ENCODE measurements around the gene HSD17B2. TPM values are rescaled to one million over a fixed set of nuclear protein-coding genes. Genes with fewer than 3 reads are reported as not detected.

HSD17B2 gene
- polyA plus RNA-seq (2013) = 0.08 TPM

GRCh38 chr16:82034981-82035612, at the start of gene HSD17B2:
HSD17B2 (plus strand) TSS chr16:82035253; CDS start chr16:82035425, 172 bp downstream.
- peaks cover 0 to 20% (median 6%) of the 10 kb centered on the region in 5 experiments for H3K27me3 ChIP-seq (replicated peaks in 2 of 5; ENCODE audit: control insufficient read depth in 4 of 5, insufficient read depth in 5 of 5, low read length in 4 of 5)
- H3K27ac ChIP-seq (ENCODE audit: insufficient read depth in 1 of 2, low read depth in 1 of 2, low read length in 2 of 2, poor library complexity in 1 of 2, severe bottlenecking in 2 of 2) = no peak within 1 kb of the TSS
- no peak within 1 kb of the TSS for H3K4me3 ChIP-seq (ENCODE audit: control insufficient read depth in 1 of 7, extremely low read depth in 1 of 7, insufficient read depth in 4 of 7, low read depth in 2 of 7, low read length in 6 of 7)
- 77% methylated on average over 5 of the region's 6 CpGs for WGBS (ENCODE audit: insufficient coverage)
- DNase-seq = no peak
- no peaks in the 10 kb centered on the region for H3K4me1 ChIP-seq (ENCODE audit: control extremely low read depth in 1 of 4, control insufficient read depth in 4 of 4, insufficient read depth in 4 of 4, low read length in 3 of 4)
- ChIA-PET CTCF (interaction anchor here (1.2 kb wide), 1 partner anchor 10 kb away, joined by 3 read pairs; no protein-coding TSS in a partner anchor), POLR2A (no interaction called here)
- H3K9me3 ChIP-seq (ENCODE audit: control extremely low read depth in 1 of 5, control insufficient read depth in 4 of 5, insufficient read depth in 2 of 5, low read depth in 1 of 5, low read length in 4 of 5) = no peaks in the 10 kb centered on the region
- no peaks in the 10 kb centered on the region for H3K36me3 ChIP-seq (ENCODE audit: control insufficient read depth in 4 of 4, insufficient read depth in 4 of 4, low read length in 3 of 4)

- ChIA-PET POLR2A (no interaction called here), CTCF (no interaction called here)
- Histone ChIP-seq H3K27me3 (replicated peaks in 2 of 5; ENCODE audit: control insufficient read depth in 4 of 5, insufficient read depth in 5 of 5, low read length in 4 of 5) (peaks cover 0 to 13% (median 3%) of the 10 kb centered on the region in 5 experiments), H3K27ac (ENCODE audit: insufficient read depth in 1 of 2, low read depth in 1 of 2, low read length in 2 of 2, poor library complexity in 1 of 2, severe bottlenecking in 2 of 2) (no peak overlapping the region), H3K4me3 (ENCODE audit: control insufficient read depth in 1 of 7, extremely low read depth in 1 of 7, insufficient read depth in 4 of 7, low read depth in 2 of 7, low read length in 6 of 7) (no peak overlapping the region), H3K36me3 (ENCODE audit: control insufficient read depth in 4 of 4, insufficient read depth in 4 of 4, low read length in 3 of 4) (no peaks in the 10 kb centered on the region), H3K9me3 (ENCODE audit: control extremely low read depth in 1 of 5, control insufficient read depth in 4 of 5, insufficient read depth in 2 of 5, low read depth in 1 of 5, low read length in 4 of 5) (no peaks in the 10 kb centered on the region), H3K4me1 (ENCODE audit: control extremely low read depth in 1 of 4, control insufficient read depth in 4 of 4, insufficient read depth in 4 of 4, low read length in 3 of 4) (no peaks in the 10 kb centered on the region)
- no peak for DNase-seq
- WGBS (ENCODE audit: insufficient coverage) = 76% methylated on average over 7 of the region's 8 CpGs
These were observed 47.9 kb upstream of the HSD17B2 start for GRCh38 chr16:81987121-81987520.

- CTCF ChIA-PET = no interaction called here
- POLR2A ChIA-PET = no interaction called here
- 82% methylated on average over 4 of the region's 5 CpGs for WGBS (ENCODE audit: insufficient coverage)
These were observed 47.3 kb upstream of the HSD17B2 start for GRCh38 chr16:81987706-81988105.

GRCh38 chr16:81992859-81993258, 42.2 kb upstream of the HSD17B2 start:
- WGBS (ENCODE audit: insufficient coverage) = 100% methylated on average over 2 of the region's 3 CpGs
- POLR2A ChIA-PET = no interaction called here
- H3K9me3 ChIP-seq (ENCODE audit: control extremely low read depth in 1 of 5, control insufficient read depth in 4 of 5, insufficient read depth in 2 of 5, low read depth in 1 of 5, low read length in 4 of 5) = no peaks in the 10 kb centered on the region
- H3K4me1 ChIP-seq (ENCODE audit: control extremely low read depth in 1 of 4, control insufficient read depth in 4 of 4, insufficient read depth in 4 of 4, low read length in 3 of 4) = no peaks in the 10 kb centered on the region
- CTCF ChIA-PET = no interaction called here
- DNase-seq = no peak
- no peak overlapping the region for H3K4me3 ChIP-seq (ENCODE audit: control insufficient read depth in 1 of 7, extremely low read depth in 1 of 7, insufficient read depth in 4 of 7, low read depth in 2 of 7, low read length in 6 of 7)
- no peak overlapping the region for H3K27ac ChIP-seq (ENCODE audit: insufficient read depth in 1 of 2, low read depth in 1 of 2, low read length in 2 of 2, poor library complexity in 1 of 2, severe bottlenecking in 2 of 2)
- H3K27me3 ChIP-seq (replicated peaks in 2 of 5; ENCODE audit: control insufficient read depth in 4 of 5, insufficient read depth in 5 of 5, low read length in 4 of 5) = no peaks in the 10 kb centered on the region
- H3K36me3 ChIP-seq (ENCODE audit: control insufficient read depth in 4 of 4, insufficient read depth in 4 of 4, low read length in 3 of 4) = peaks cover 0 to 16% (median 0%) of the 10 kb centered on the region in 4 experiments

More at GRCh38 chr16:81987706-81988105, 47.3 kb upstream of the HSD17B2 start:
- Histone ChIP-seq H3K27me3 (replicated peaks in 2 of 5; ENCODE audit: control insufficient read depth in 4 of 5, insufficient read depth in 5 of 5, low read length in 4 of 5) (peaks cover 0 to 10% (median 3%) of the 10 kb centered on the region in 5 experiments), H3K4me3 (ENCODE audit: control insufficient read depth in 1 of 7, extremely low read depth in 1 of 7, insufficient read depth in 4 of 7, low read depth in 2 of 7, low read length in 6 of 7) (no peak overlapping the region), H3K4me1 (ENCODE audit: control extremely low read depth in 1 of 4, control insufficient read depth in 4 of 4, insufficient read depth in 4 of 4, low read length in 3 of 4) (no peaks in the 10 kb centered on the region), H3K9me3 (ENCODE audit: control extremely low read depth in 1 of 5, control insufficient read depth in 4 of 5, insufficient read depth in 2 of 5, low read depth in 1 of 5, low read length in 4 of 5) (no peaks in the 10 kb centered on the region), H3K27ac (ENCODE audit: insufficient read depth in 1 of 2, low read depth in 1 of 2, low read length in 2 of 2, poor library complexity in 1 of 2, severe bottlenecking in 2 of 2) (no peak overlapping the region), H3K36me3 (ENCODE audit: control insufficient read depth in 4 of 4, insufficient read depth in 4 of 4, low read length in 3 of 4) (no peaks in the 10 kb centered on the region)
- no peak for DNase-seq

GRCh38 chr16:81994485-81994884, 40.6 kb upstream of the HSD17B2 start:
- Histone ChIP-seq H3K4me3 (ENCODE audit: control insufficient read depth in 1 of 7, extremely low read depth in 1 of 7, insufficient read depth in 4 of 7, low read depth in 2 of 7, low read length in 6 of 7) (no peak overlapping the region), H3K27ac (ENCODE audit: insufficient read depth in 1 of 2, low read depth in 1 of 2, low read length in 2 of 2, poor library complexity in 1 of 2, severe bottlenecking in 2 of 2) (no peak overlapping the region), H3K4me1 (ENCODE audit: control extremely low read depth in 1 of 4, control insufficient read depth in 4 of 4, insufficient read depth in 4 of 4, low read length in 3 of 4) (no peaks in the 10 kb centered on the region), H3K9me3 (ENCODE audit: control extremely low read depth in 1 of 5, control insufficient read depth in 4 of 5, insufficient read depth in 2 of 5, low read depth in 1 of 5, low read length in 4 of 5) (no peaks in the 10 kb centered on the region), H3K27me3 (replicated peaks in 2 of 5; ENCODE audit: control insufficient read depth in 4 of 5, insufficient read depth in 5 of 5, low read length in 4 of 5) (no peaks in the 10 kb centered on the region), H3K36me3 (ENCODE audit: control insufficient read depth in 4 of 4, insufficient read depth in 4 of 4, low read length in 3 of 4) (peaks cover 0 to 29% (median 0%) of the 10 kb centered on the region in 4 experiments)
- 89% methylated on average over 4 of the region's 5 CpGs for WGBS (ENCODE audit: insufficient coverage)
- no peak for DNase-seq
- POLR2A ChIA-PET = no interaction called here
- CTCF ChIA-PET = no interaction called here

GRCh38 chr16:81995651-81996050, 39.4 kb upstream of the HSD17B2 start:
- Histone ChIP-seq H3K27ac (ENCODE audit: insufficient read depth in 1 of 2, low read depth in 1 of 2, low read length in 2 of 2, poor library complexity in 1 of 2, severe bottlenecking in 2 of 2) (no peak overlapping the region), H3K4me1 (ENCODE audit: control extremely low read depth in 1 of 4, control insufficient read depth in 4 of 4, insufficient read depth in 4 of 4, low read length in 3 of 4) (no peaks in the 10 kb centered on the region), H3K36me3 (ENCODE audit: control insufficient read depth in 4 of 4, insufficient read depth in 4 of 4, low read length in 3 of 4) (peaks cover 0 to 38% (median 0%) of the 10 kb centered on the region in 4 experiments), H3K27me3 (replicated peaks in 2 of 5; ENCODE audit: control insufficient read depth in 4 of 5, insufficient read depth in 5 of 5, low read length in 4 of 5) (no peaks in the 10 kb centered on the region), H3K4me3 (ENCODE audit: control insufficient read depth in 1 of 7, extremely low read depth in 1 of 7, insufficient read depth in 4 of 7, low read depth in 2 of 7, low read length in 6 of 7) (no peak overlapping the region), H3K9me3 (ENCODE audit: control extremely low read depth in 1 of 5, control insufficient read depth in 4 of 5, insufficient read depth in 2 of 5, low read depth in 1 of 5, low read length in 4 of 5) (no peaks in the 10 kb centered on the region)
- ChIA-PET POLR2A (no interaction called here), CTCF (no interaction called here)
- 85% methylated on average over 3 of the region's 3 CpGs for WGBS (ENCODE audit: insufficient coverage)
- no peak for DNase-seq

GRCh38 chr16:81996664-81997509, 38.2 kb upstream of the HSD17B2 start:
- 89% methylated on average over 10 of the region's 11 CpGs for WGBS (ENCODE audit: insufficient coverage)
- peaks cover 0 to 38% (median 0%) of the 10 kb centered on the region in 4 experiments for H3K36me3 ChIP-seq (ENCODE audit: control insufficient read depth in 4 of 4, insufficient read depth in 4 of 4, low read length in 3 of 4)
- H3K9me3 ChIP-seq (ENCODE audit: control extremely low read depth in 1 of 5, control insufficient read depth in 4 of 5, insufficient read depth in 2 of 5, low read depth in 1 of 5, low read length in 4 of 5) = no peaks in the 10 kb centered on the region
- H3K4me1 ChIP-seq (ENCODE audit: control extremely low read depth in 1 of 4, control insufficient read depth in 4 of 4, insufficient read depth in 4 of 4, low read length in 3 of 4) = no peaks in the 10 kb centered on the region
- H3K27me3 ChIP-seq (replicated peaks in 2 of 5; ENCODE audit: control insufficient read depth in 4 of 5, insufficient read depth in 5 of 5, low read length in 4 of 5) = no peaks in the 10 kb centered on the region
- no peak overlapping the region for H3K27ac ChIP-seq (ENCODE audit: insufficient read depth in 1 of 2, low read depth in 1 of 2, low read length in 2 of 2, poor library complexity in 1 of 2, severe bottlenecking in 2 of 2)
- ChIA-PET CTCF (interaction anchor here (1.2 to 1.3 kb wide), 2 partner anchors 56 to 58 kb away, joined by 3 to 5 read pairs; no protein-coding TSS in a partner anchor), POLR2A (no interaction called here)
- DNase-seq = no peak
- H3K4me3 ChIP-seq (ENCODE audit: control insufficient read depth in 1 of 7, extremely low read depth in 1 of 7, insufficient read depth in 4 of 7, low read depth in 2 of 7, low read length in 6 of 7) = no peak overlapping the region

All from common myeloid progenitor, CD34-positive (primary cell).